Stimulated activated CD8-positive, alpha-beta memory T cell treated with anti-CD3 and anti-CD28 coated beads, Interleukin-7, amount 100 ng/mL, for 1 hour (primary cell): ENCODE measurements around the gene MED27.

ENCODE experiments used
- DNase-seq, 2 donors: peaks; one replicate each; pipeline ENCODE4 v3.0.0-alpha.2; 2020; ENCODE audit warnings: low read depth in 2 of 2

MED27 gene, protein sequence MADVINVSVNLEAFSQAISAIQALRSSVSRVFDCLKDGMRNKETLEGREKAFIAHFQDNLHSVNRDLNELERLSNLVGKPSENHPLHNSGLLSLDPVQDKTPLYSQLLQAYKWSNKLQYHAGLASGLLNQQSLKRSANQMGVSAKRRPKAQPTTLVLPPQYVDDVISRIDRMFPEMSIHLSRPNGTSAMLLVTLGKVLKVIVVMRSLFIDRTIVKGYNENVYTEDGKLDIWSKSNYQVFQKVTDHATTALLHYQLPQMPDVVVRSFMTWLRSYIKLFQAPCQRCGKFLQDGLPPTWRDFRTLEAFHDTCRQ

DNA sequence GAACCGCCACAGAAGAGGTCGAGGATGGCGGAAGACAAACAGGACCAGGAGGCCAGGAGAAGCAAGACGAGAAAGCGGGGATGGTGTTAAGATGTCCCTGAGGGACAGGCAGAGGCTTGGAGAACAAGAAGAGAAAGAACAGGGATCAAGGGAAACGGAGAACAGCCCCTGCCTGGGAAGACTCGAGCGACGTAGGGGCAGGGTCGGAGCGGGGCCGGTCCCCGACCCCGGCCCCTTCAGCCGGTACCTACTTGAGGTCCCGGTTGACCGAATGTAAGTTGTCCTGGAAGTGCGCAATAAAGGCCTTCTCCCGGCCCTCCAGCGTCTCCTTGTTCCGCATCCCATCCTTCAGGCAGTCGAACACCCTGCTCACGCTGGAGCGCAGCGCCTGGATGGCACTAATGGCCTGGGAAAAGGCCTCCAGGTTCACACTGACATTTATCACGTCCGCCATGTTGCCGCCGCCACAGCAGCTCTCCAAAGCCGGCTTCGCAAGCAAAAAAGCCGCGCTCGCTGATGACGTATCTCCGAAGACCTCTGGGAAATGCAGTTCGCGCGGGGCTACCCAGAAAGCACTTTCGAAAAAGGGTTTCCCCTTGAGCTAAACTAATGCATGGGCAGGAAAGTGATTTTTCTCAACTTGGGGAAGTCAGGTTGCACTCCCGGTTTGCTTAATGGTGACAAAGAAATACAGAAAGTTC lies at the start of gene MED27:
MED27 (minus strand) TSS at position 477 of the 701 bp plus-strand sequence; CDS start at position 454, 23 bp downstream.
- peak; percentile 88 to 90 for DNase-seq

DNA sequence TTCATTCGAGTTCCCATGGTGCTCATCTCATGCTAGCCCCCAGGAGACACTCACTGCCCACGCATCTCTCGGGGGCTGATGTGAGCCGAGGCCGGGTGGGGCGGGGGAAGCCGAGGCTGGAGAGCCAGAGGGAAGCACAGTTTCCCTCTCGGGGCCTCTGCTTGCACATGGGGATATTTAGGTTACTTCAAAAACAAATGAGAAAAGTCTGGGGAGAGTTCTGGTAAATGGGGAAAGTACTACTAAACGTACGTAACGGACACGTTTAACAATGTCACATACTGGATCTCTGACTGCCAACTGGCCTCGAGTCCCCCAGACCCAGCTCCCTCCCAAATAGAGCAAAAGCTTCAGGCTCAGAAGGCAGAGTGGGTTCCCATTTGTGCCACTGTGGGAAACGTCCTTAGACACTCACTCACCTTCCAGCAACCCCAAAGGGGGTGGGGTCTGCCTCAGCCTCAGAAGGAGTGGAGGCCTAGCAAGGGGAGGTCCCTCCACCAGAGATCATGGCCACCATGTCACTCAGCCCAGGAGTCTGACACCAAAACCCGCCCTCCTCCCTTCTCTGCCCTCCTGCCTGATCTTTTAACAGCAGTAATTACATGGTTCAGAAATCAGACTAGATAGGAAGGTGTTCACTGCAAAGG lies 48.3 kb upstream of the MED27 start:
- DNase-seq: no peak

DNA sequence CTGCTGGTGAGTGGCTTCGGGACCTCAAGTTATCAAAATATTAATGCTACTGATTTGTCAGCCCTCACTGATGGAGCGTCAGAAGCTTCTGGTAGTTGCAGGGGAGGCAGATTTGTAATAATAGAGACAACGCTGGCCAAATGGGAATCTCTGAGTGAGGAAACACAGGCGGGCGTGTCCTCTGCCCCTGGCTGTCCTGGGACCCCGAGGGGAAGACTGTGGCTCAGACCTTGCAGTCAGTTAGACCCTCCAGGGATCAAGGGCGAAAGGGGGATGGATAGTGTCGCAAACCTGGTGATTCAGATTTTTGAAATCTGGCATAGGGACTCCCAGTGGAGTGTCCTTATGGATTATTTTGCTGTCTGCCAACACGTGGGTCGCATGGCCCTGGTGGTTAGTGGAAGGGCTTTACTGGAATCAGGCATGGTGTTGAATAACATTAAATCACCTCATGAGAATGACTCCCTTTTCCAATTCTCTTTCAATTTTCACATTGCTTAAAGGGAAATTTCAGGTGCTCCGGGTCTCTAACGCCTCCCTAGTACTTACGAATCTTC lies 47.1 kb upstream of the MED27 start:
- no peak for DNase-seq

DNA sequence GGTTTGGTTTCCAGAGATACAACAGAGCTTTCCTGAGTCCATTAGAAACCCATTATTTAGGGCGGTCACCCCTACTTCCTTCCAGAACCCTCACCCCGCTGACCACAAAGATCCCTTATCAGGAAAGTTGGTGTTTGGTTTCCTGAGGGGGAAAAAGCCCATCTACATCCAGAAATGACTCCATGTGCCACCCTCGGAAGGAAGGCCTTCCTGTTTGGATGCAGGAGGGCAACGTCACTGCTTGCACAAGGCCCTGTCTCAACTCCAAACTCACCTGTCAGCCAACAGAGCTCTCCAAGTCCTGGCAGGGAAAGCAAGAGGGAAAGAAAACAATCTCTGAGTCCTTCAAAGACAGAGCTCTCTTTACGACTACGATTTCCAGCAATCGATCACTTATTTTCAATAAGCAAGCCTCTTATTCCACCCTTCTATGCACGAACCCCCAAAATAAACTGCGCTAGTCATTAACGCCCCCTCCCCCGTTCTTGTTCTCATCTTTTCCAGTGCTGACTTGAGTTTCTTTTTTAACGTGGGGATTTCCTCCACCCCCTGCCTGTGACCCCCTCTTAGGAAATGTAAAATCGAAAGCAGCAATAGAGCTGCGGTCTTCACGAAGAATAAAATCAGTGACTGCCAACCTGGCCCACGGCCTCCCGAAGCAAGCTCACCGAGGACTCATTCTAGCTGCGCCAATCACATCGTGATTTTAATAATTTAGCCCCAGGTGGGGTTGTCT lies 46.4 kb upstream of the MED27 start:
- no peak for DNase-seq

DNA sequence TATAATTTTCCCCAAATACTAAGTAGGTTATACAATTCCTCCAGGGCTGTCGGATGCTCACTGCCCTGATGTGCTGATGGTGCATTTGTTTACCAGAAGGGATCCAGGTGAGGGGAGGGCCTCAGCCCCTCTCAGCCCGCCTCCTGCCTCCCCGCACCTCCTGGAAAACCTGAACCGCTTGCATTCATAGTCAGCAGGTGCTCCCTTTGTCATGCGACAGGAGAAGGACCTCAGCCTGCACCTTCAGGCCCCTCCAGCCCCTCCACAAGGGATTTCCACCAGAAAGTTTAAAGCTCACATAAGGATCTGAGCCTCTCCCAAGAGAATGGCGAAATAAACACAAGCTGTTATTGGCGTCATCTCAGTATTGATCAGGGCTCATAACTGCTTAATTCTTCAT lies 45.7 kb upstream of the MED27 start:
- DNase-seq: no peak

DNA sequence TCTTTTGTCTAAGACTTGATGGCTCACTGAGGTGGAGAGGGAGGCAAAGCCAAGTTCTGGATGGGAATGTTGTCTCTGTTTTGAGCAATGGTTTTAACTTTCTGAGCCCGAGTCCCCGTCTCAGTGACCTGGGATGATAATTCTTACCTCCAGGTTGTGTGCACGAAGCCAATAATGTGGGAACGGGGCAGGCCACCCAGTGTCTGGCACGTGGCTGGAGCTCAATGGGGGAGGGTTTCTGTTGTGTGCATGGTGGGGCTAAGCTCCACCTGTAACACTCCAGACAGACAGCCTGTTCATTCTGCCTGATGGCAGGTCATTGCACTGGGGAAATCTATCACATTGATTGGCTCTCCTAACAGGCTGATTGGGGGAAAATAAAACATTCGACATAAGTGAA lies 45.1 kb upstream of the MED27 start:
- no peak for DNase-seq

DNA sequence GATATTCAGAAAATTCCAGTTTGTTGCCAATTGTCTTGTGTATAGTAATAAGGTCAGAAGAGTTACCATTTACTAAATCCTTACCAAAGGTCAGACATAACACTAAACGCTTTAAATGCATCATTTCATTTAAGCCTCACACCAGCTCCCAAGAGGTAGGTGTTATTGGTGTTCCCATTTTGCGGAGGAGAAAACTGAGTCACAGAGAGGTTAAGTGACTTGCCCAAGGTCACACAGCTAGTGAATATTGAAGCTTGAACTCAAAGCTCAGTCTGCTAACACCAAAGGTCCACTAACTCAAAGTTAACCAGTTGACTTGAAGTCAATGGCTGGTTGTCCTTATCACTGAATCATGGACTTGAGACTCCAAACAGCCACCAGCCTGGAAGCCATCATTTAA lies 41.4 kb upstream of the MED27 start:
- DNase-seq: no peak

DNA sequence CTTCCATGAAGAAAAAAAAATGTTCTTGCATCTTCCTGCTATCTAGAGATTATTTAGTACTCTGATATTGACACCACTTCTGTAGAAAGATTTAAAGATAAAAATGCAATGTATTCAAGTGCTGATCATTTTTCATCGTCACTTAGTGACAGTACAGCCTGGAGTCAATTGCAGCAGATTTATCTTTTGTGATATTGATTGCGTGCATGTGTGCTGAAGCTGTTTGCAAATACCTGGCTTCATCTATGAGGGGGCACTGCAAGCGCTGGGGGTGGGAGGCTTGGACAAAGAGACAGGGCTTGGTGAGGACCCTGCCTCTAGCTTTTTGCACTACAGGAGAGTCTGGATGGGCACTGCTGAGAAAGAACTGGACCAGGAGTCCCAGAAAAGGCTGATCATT lies 38.0 kb upstream of the MED27 start:
- no peak for DNase-seq

DNA sequence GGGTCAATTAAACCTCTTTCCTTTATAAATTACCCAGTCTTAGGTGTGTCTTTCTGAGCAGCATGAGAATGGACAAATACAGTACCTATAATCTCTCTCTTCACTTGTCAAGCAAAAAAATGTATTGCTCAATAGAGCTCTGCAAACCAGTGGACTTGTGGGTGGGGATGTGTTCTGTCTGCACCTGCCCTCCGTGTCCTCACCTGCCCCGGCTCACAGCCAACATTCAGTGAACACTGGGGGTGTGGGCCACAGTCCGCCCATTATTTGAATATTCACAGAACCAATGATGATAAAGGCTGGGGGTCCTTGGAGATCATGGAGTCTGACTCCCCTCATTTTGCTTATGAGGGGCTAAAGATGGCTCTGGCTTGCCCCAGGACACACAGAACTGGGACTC lies 36.9 kb upstream of the MED27 start:
- no peak for DNase-seq

DNA sequence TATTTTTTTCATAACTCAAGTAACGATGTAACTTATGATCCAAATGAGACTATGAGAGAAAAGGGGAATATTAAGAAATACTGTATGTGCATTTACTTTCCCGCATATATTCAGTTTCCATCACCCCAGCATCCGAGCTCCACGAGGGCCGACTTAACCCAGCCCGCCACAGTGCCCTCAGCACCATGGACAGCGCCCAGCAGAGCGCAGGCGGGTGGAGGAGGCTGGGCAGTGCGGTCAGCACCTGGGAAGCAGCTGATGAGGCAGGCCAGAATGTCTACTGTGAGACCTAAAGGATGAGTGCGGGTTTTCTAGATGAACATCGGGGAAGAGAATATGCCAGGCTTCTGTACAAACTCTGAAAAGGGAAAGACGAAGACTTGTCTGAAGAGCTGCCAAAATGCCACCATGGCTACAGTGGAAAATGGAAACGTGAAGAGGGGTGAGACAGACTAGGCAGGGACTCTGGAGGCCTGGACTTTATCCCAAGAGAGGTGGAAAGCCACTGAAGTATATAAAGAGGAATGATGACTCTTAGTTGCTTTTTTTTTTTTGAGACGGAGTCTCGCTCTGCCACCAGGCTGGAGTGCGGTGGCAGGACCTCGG lies 34.5 kb upstream of the MED27 start:
- peak in 1 of 2 donors; percentile 19 for DNase-seq

DNA sequence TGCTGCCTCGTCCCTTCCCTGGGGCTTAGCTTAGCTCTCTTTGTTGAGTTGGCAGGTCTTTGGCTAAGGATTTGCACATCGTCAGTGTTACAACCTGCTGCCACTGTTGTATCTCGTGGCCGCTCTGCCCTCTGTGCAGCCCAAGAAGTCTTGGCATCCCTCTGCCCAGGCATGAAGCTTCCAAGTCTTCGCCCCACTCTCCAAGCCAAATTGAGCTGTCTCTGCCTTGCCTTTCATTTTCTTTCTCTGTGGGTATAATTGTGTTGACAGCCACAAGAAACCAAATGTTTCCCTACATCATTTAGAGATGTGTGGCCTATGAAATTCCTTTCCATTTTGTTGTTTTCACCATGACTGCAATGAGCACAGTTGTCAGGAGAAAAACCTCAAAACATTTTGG lies 29.6 kb upstream of the MED27 start:
- no peak for DNase-seq

DNA sequence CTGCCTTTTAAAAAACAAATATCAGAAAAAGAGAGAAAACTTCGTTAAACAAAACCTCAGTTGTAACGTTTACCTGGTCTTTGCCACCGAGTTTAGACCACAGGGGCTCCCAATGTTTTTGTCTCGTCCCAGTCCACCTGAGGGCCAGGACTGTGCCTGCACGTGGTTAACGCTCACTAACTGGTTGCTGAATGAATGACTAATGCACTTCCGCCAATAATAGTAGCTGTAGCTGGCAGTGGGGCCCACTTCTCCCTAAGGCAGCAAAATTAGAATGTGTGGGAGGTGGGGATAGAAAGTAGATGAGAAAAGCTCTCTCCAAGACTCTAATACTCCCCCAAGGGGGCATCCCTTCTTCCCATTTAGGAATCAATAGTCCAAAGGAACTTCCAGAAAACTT lies 29.1 kb upstream of the MED27 start:
- no peak for DNase-seq

DNA sequence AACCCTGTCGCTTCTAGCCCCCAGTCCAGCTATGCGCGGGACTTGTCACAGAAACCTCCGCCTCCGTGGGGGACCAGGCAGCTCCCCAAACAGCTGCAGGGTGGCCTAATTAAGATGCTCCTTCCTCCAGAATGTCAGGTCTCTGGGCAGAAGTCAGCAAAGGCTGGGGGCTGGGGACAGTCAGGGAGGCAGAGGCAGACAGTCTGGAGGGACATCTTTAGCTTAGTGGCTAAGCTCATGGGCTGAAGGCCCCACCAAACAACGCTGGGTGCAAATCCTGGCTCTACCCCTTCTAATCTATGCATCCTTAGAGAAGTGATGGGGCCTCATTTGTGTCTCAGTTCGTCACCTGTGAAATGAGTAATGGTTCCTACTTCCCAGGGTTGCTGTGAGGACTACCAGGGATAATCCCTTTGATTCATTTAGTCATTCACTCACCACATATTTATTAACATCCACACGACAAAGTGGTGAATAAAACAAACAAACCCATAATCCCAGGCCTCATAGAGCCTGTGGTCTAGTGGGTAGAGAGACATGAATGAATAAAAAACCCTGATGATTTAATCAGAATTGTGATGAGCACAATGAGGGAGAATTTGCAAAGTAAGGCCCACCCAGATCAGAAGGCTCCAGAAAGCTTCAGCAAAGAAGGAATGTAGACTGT lies 20.2 kb upstream of the MED27 start:
- no peak for DNase-seq

DNA sequence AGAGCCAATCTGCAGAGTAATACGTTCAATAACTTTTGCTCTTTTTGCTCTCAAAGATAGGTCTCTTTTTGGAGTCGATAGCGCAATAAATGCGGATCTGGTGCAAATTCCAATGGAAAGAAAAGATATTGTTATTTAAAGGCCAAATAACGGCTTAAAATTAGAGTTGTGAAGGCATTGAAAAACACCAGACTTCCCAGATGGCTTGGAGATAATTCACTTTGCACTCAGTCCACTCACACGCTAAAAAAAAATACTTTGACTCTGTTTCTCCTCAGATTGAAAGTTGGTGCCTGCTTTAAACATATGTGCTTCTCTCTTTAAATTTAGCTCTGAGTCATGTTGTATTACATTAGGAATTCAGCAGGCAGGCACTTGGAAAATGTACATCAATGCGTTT lies 19.5 kb upstream of the MED27 start:
- no peak for DNase-seq

DNA sequence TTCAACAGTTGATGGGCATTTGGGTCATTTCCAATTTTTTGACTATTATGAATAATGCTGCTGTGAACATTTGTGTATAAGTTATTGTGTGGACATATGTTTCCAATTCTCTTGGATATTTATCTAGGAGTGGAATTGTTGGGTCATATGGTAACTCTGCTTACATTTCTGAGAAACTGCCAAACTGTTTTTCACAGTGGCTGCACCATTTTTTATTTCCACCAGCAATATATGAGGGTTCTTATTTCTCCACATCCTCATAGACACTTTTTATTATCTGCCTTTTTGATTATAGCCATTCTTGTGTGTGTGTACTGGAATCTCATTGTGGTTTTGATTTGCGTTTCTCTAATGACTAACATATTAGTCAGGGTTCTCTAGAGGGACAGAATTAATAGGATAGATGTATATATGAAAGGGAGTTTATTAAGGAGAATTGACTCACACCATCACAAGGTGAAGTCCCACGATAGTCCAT lies 14.7 kb upstream of the MED27 start:
- no peak for DNase-seq

DNA sequence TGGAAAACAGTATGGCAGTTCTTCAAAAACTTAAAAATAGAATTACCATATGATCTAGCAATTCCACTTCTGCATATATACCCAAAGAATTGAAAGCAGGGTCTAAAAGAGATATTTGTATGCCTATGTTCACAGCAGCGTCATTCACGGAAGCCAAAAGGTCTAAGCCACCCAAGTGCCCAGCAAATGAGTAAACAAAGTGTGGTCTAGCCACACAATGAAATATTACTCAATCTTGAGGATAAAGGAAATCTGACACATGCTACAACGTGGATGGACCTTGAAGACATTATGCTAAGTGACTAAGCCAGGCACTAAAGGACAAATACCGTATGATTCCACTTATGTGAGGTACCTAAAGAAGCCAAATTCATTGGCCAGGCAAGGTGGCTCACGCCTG lies 11.1 kb upstream of the MED27 start:
- DNase-seq: no peak

DNA sequence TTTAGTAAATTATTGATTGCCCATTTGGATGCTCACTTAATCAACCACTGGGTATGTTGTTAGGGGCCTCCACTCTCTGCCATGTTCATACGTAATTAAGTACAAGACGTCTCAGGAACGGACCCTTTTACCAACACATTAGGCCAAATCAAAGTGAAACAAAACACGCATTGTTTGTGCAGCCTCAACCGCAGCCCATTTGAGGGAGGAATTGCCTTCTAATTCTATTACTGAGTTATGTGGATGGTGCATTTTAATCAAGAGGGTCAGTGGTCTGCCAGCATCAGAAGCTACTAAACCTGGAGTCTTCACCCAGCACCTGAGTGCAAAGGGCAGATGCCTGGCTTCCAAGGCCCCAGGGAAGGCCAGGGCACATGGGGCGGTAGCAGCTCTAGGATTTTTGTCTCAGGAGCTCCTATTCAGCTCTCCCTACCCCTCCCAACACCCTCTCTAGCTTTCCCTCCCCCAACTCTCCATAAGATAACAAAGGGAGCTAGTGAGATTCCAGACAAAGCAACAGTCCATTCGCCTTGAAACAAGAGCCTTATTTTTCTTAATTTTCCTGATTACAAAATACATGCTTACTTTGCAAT lies 7.9 kb upstream of the MED27 start:
- DNase-seq: no peak

DNA sequence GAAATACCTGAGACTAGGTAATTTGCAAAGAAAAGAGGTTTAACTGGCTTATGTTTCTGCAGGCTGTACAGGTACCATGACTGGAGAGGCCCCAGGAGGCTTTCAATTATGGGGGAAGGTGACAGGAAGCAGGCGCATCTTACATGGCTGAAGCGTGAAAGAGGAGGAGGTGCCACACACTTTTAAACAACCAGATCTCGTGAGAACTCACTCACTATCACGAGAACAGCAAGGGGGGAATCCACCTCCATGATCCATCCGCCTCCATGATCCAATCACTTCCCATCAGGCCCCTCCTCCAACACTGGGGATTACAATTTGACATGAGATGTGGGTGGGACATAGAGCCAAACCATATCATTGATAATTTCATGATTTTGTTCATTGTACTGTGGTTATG lies 2.5 kb upstream of the MED27 start:
- DNase-seq: no peak

DNA sequence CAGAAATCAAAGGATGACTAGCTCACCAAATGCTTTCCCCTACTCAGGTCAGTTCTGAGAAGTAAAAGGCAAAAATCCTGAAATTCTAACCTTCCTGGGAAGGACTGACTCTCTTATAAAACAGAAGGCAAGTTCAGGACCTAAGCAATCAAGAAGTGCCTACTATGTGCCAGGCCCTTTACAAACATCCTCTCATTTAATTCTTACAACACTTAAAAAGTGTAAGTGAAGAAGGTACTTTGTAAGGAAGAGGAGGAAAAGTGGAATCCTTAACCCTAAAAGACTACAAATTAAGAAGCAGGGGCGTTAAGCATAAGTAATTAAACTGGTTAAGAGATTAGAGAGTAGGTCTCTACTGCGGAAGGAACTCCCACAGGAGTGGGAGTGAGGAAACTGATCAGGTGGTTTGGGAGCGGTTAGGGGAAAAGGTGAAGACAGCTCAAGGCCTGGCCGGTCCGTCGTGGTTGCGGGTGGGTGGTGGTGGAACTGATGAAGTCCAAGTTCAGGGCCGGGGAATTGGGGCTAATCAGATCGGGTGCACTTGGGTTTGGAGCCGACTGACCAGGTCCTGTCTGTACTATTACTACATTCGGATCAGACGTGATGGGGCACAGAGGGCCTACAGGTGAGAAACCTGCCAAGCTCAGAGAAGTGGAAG lies 839 bp downstream of the MED27 start:
- DNase-seq: no peak
